Mesenchymal stem cell (in vitro differentiated cells and primary cell): Measurements from ENCODE around the gene IFNAR2.
"Not testable (repeated sequence)": the region's sequence is repeated elsewhere in the genome, so short reads cannot be mapped to it uniquely, and the experiment has no call there.

ENCODE experiments used
- DNase-seq: peaks from one replicate; pipeline ENCODE4 v3.0.0-alpha.2; 2013
- H2AFZ ChIP-seq: one replicate; pipeline ENCODE4 v1.6.1; 2013; ENCODE audit warnings: low read depth, mild to moderate bottlenecking, control low read depth, inconsistent platforms, low read length, moderate library complexity
- H2AK5ac ChIP-seq: 2 replicates; pipeline ENCODE4 v1.6.1; 2013; ENCODE audit warnings: low read length, moderate library complexity, mild to moderate bottlenecking, inconsistent platforms; ENCODE audit not compliant: severe bottlenecking
- H2BK120ac ChIP-seq: one replicate; pipeline ENCODE4 v1.6.1; 2013; ENCODE audit warnings: low read depth, mild to moderate bottlenecking, inconsistent platforms, low read length, moderate library complexity
- H2BK12ac ChIP-seq, 2 experiments: one replicate each; pipeline ENCODE4 v1.6.1; 2013; ENCODE audit warnings: inconsistent platforms in 2 of 2, low read length in 2 of 2, mild to moderate bottlenecking in 2 of 2, moderate library complexity in 2 of 2, control low read depth in 1 of 2
- H2BK15ac ChIP-seq: one replicate; pipeline ENCODE4 v1.6.1; 2013; ENCODE audit warnings: mild to moderate bottlenecking, low read depth, inconsistent platforms; ENCODE audit not compliant: poor library complexity, severe bottlenecking
- H2BK5ac ChIP-seq: 2 replicates; pipeline ENCODE4 v1.6.1; 2013; ENCODE audit warnings: low read depth, mild to moderate bottlenecking, low read length, control low read depth, inconsistent platforms; ENCODE audit not compliant: poor library complexity, severe bottlenecking
- H3K14ac ChIP-seq, 2 experiments: one replicate each; pipeline ENCODE4 v1.6.1; 2013; ENCODE audit warnings: inconsistent platforms in 2 of 2, low read length in 2 of 2, control low read depth in 1 of 2, mild to moderate bottlenecking in 1 of 2, moderate library complexity in 1 of 2
- H3K18ac ChIP-seq, 2 experiments: one replicate each; pipeline ENCODE4 v1.6.1; 2013; ENCODE audit warnings: inconsistent platforms in 2 of 2, low read length in 2 of 2, control low read depth in 1 of 2, low read depth in 1 of 2, mild to moderate bottlenecking in 1 of 2
- H3K23ac ChIP-seq, 2 experiments: one replicate each; pipeline ENCODE4 v1.6.1; 2013; ENCODE audit warnings: inconsistent platforms in 2 of 2, low read length in 2 of 2, mild to moderate bottlenecking in 2 of 2, moderate library complexity in 2 of 2, control low read depth in 1 of 2
- H3K27ac ChIP-seq: 2 replicates; pipeline ENCODE4 v1.5.1; 2013; ENCODE audit warnings: mild to moderate bottlenecking, moderate library complexity, low read length, control low read depth, inconsistent platforms; ENCODE audit not compliant: poor library complexity, severe bottlenecking
- H3K27me3 ChIP-seq, 2 experiments: 2 replicates each; pipeline versions ENCODE4 v1.6.1 to v1.7.0; 2013; ENCODE audit warnings: low read length in 2 of 2, mild to moderate bottlenecking in 2 of 2, moderate library complexity in 2 of 2, control low read depth in 1 of 2, inconsistent platforms in 1 of 2; ENCODE audit not compliant: control insufficient read depth in 1 of 2, insufficient read depth in 1 of 2
- H3K36me3 ChIP-seq, 2 experiments: 2 replicates each; pipeline versions ENCODE4 v1.6.1 to v1.7.0; 2013; ENCODE audit warnings: low read length in 2 of 2, control low read depth in 1 of 2, inconsistent platforms in 1 of 2, low read depth in 1 of 2, mild to moderate bottlenecking in 1 of 2; ENCODE audit not compliant: insufficient read depth in 2 of 2, control insufficient read depth in 1 of 2
- H3K4ac ChIP-seq, 2 experiments: one replicate each; pipeline ENCODE4 v1.6.1; 2013; ENCODE audit warnings: inconsistent platforms in 2 of 2, low read length in 2 of 2, mild to moderate bottlenecking in 2 of 2, moderate library complexity in 2 of 2, control low read depth in 1 of 2, low read depth in 1 of 2
- H3K4me1 ChIP-seq: 2 replicates; pipeline ENCODE4 v1.6.1; 2013; ENCODE audit warnings: low read depth, low read length, control low read depth; ENCODE audit not compliant: control insufficient read depth, insufficient read depth
- H3K4me2 ChIP-seq: 2 replicates; pipeline ENCODE4 v1.6.1; 2013; ENCODE audit warnings: low read length, mild to moderate bottlenecking, inconsistent platforms; ENCODE audit not compliant: poor library complexity, severe bottlenecking
- H3K4me3 ChIP-seq, 2 experiments: 2 replicates each; pipeline versions ENCODE4 v1.5.1 to v1.7.0; 2013; ENCODE audit warnings: low read length in 2 of 2, mild to moderate bottlenecking in 2 of 2, control low read depth in 1 of 2, low read depth in 1 of 2; ENCODE audit not compliant: insufficient read depth in 1 of 2
- H3K79me1 ChIP-seq: replicated peaks from 2 replicates; pipeline ENCODE4 v1.6.1; 2013; ENCODE audit warnings: mild to moderate bottlenecking, control low read depth, low read length, inconsistent platforms; ENCODE audit not compliant: poor library complexity, severe bottlenecking
- H3K9ac ChIP-seq: 2 replicates; pipeline ENCODE4 v1.7.0; 2013; ENCODE audit warnings: mild to moderate bottlenecking, low read length, moderate library complexity
- H3K9me3 ChIP-seq: 2 replicates; pipeline ENCODE4 v1.7.0; 2013; ENCODE audit warnings: mild to moderate bottlenecking, low read length; ENCODE audit not compliant: control insufficient read depth
- H4K8ac ChIP-seq: one replicate; pipeline ENCODE4 v1.6.1; 2013; ENCODE audit warnings: inconsistent platforms, mild to moderate bottlenecking, low read length, moderate library complexity
- H4K91ac ChIP-seq: one replicate; pipeline ENCODE4 v1.6.1; 2013; ENCODE audit warnings: mild to moderate bottlenecking, low read length, inconsistent platforms
- WGBS: methylation state at CpG from one replicate; pipeline ENCODE4 v1.1.7; 2013; ENCODE audit warnings: mixed read lengths; 5-methylcytosine and 5-hydroxymethylcytosine counted together

IFNAR2 gene

GRCh38 chr21:33253382-33253781 lies 23.6 kb downstream of the IFNAR2 start:
- not testable (repeated sequence) for H3K4me3 ChIP-seq, H3K14ac ChIP-seq, H4K8ac ChIP-seq, H2AFZ ChIP-seq, H3K27me3 ChIP-seq, H3K9ac ChIP-seq, H3K9me3 ChIP-seq, H4K91ac ChIP-seq, H2BK120ac ChIP-seq, H2BK5ac ChIP-seq, H3K18ac ChIP-seq, H3K4ac ChIP-seq, H3K4me2 ChIP-seq, H3K27ac ChIP-seq, H3K23ac ChIP-seq, H2AK5ac ChIP-seq, DNase-seq, H3K4me1 ChIP-seq, H3K79me1 ChIP-seq, H2BK15ac ChIP-seq, H2BK12ac ChIP-seq
- WGBS: 96% methylated on average over 6 of the region's 6 CpGs
- peaks cover 38 to 97% of the 10 kb centered on the region in 2 experiments for H3K36me3 ChIP-seq

- no peak overlapping the region for H4K8ac ChIP-seq
These were observed 25.0 kb downstream of the IFNAR2 start for GRCh38 chr21:33254766-33255165.

GRCh38 chr21:33255404-33255803 lies 25.7 kb downstream of the IFNAR2 start:
- Histone ChIP-seq H3K4me2 (no peak overlapping the region), H3K79me1 (peaks cover 9% of the 10 kb centered on the region), H3K4me1 (no peaks in the 10 kb centered on the region), H2AK5ac (no peak overlapping the region), H4K91ac (no peak overlapping the region), H2BK120ac (no peak overlapping the region), H3K27me3 (no peaks in the 10 kb centered on the region), H3K36me3 (peaks cover 33 to 82% of the 10 kb centered on the region in 2 experiments), H3K23ac (no peak overlapping the region), H2BK15ac (no peak overlapping the region), H3K9ac (no peak overlapping the region), H3K4me3 (no peak overlapping the region), H3K27ac (no peak overlapping the region), H2BK5ac (no peak overlapping the region), H2BK12ac (no peak overlapping the region), H2AFZ (no peak overlapping the region), H3K14ac (no peak overlapping the region), H3K18ac (no peak overlapping the region), H3K9me3 (no peaks in the 10 kb centered on the region), H3K4ac (no peak overlapping the region), H4K8ac (no peak overlapping the region)
- DNase-seq: no peak
- 83% methylated on average over 1 of the region's 1 CpG for whole genome bisulfite sequencing

More at GRCh38 chr21:33254766-33255165, 25.0 kb downstream of the IFNAR2 start:
- no peak overlapping the region for H2AFZ ChIP-seq
- no peak overlapping the region for H2BK5ac ChIP-seq
- no peak overlapping the region for H3K4me3 ChIP-seq
- H3K4me2 ChIP-seq: no peak overlapping the region
- H2BK120ac ChIP-seq: no peak overlapping the region
- H3K27ac ChIP-seq: no peak overlapping the region
- H3K4ac ChIP-seq: no peak overlapping the region
- no peaks in the 10 kb centered on the region for H3K27me3 ChIP-seq
- H3K79me1 ChIP-seq: peaks cover 7% of the 10 kb centered on the region
- WGBS: over 99% methylated on average over 5 of the region's 5 CpGs
- DNase-seq: no peak
- H3K36me3 ChIP-seq: peaks cover 33 to 88% of the 10 kb centered on the region in 2 experiments
- no peak overlapping the region for H3K9ac ChIP-seq
- H3K14ac ChIP-seq: no peak overlapping the region
- no peak overlapping the region for H2AK5ac ChIP-seq
- no peaks in the 10 kb centered on the region for H3K9me3 ChIP-seq
- H3K23ac ChIP-seq: no peak overlapping the region
- H2BK12ac ChIP-seq: no peak overlapping the region
- H3K18ac ChIP-seq: no peak overlapping the region
- H3K4me1 ChIP-seq: no peaks in the 10 kb centered on the region
- no peak overlapping the region for H2BK15ac ChIP-seq
- no peak overlapping the region for H4K91ac ChIP-seq

- no peak for DNase-seq
- 99% methylated on average over 5 of the region's 6 CpGs for WGBS
- no peak overlapping the region for H2AFZ ChIP-seq
These were observed 26.3 kb downstream of the IFNAR2 start for GRCh38 chr21:33256019-33256418.

More at GRCh38 chr21:33256019-33256418, 26.3 kb downstream of the IFNAR2 start:
- Histone ChIP-seq H4K8ac (no peak overlapping the region), H3K9ac (no peak overlapping the region), H3K4ac (no peak overlapping the region), H3K36me3 (peaks cover 29 to 76% of the 10 kb centered on the region in 2 experiments), H3K4me2 (no peak overlapping the region), H3K9me3 (no peaks in the 10 kb centered on the region), H3K23ac (no peak overlapping the region), H4K91ac (no peak overlapping the region), H3K4me1 (no peaks in the 10 kb centered on the region), H3K79me1 (peaks cover 9% of the 10 kb centered on the region), H2BK120ac (no peak overlapping the region), H3K18ac (no peak overlapping the region), H2BK12ac (no peak overlapping the region), H2BK15ac (no peak overlapping the region), H2BK5ac (no peak overlapping the region), H2AK5ac (no peak overlapping the region), H3K27me3 (no peaks in the 10 kb centered on the region), H3K14ac (no peak overlapping the region), H3K27ac (no peak overlapping the region), H3K4me3 (no peak overlapping the region)
